GM21515 (cell line): ENCODE results near the gene NFKBIE.
"Not testable (repeated sequence)": the region's sequence is repeated elsewhere in the genome, so short reads cannot be mapped to it uniquely, and the experiment has no call there.

Experiments used
- ATAC-seq: cut with Tn5 transposase; IDR thresholded peaks from one replicate; pipeline ENCODE4 v1.9.1; 2021; ENCODE audit not compliant: unreplicated experiment

Gene NFKBIE

GRCh38 chr6:44265007-44265721, at the start of gene NFKBIE:
Gene NFKBIE (minus strand): TSS chr6:44265551. CDS start chr6:44265346, 205 bp downstream.
- ATAC-seq, result peak; percentile 32

- not testable (repeated sequence) for ATAC-seq
Observed at GRCh38 chr6:44314657-44315056, 49.3 kb upstream of the NFKBIE start.

- peak; percentile 91 for ATAC-seq
Observed at GRCh38 chr6:44312901-44313788, 47.8 kb upstream of the NFKBIE start, which contains the start of gene AARS2. Gene AARS2 (minus strand): TSS chr6:44313347. CDS start chr6:44313323, 24 bp downstream.

GRCh38 chr6:44311767-44312166, 46.4 kb upstream of the NFKBIE start:
- no peak for ATAC-seq

- no peak for ATAC-seq
Observed at GRCh38 chr6:44311304-44311703, 46.0 kb upstream of the NFKBIE start.

- ATAC-seq, result no peak
Observed at GRCh38 chr6:44310241-44310640, 44.9 kb upstream of the NFKBIE start.

- ATAC-seq, result no peak
Observed at GRCh38 chr6:44309631-44310030, 44.3 kb upstream of the NFKBIE start.

- ATAC-seq, result no peak
Observed at GRCh38 chr6:44309092-44309491, 43.7 kb upstream of the NFKBIE start.

- ATAC-seq, result no peak
Observed at GRCh38 chr6:44307217-44307616, 41.9 kb upstream of the NFKBIE start.

GRCh38 chr6:44306710-44307109, 41.4 kb upstream of the NFKBIE start:
- ATAC-seq, result no peak

- no peak for ATAC-seq
Observed at GRCh38 chr6:44305200-44305725, 39.9 kb upstream of the NFKBIE start.

GRCh38 chr6:44304282-44305199, 39.2 kb upstream of the NFKBIE start:
- ATAC-seq, result no peak

- ATAC-seq, result no peak
Observed at GRCh38 chr6:44303842-44304241, 38.5 kb upstream of the NFKBIE start.

- no peak for ATAC-seq
Observed at GRCh38 chr6:44302856-44303255, 37.5 kb upstream of the NFKBIE start.

GRCh38 chr6:44301782-44302564, 36.6 kb upstream of the NFKBIE start:
- no peak for ATAC-seq

GRCh38 chr6:44301106-44301505, 35.8 kb upstream of the NFKBIE start:
- ATAC-seq, result no peak

- ATAC-seq, result no peak
Observed at GRCh38 chr6:44300292-44300823, 35.0 kb upstream of the NFKBIE start.

GRCh38 chr6:44298864-44299263, 33.5 kb upstream of the NFKBIE start:
- no peak for ATAC-seq

GRCh38 chr6:44298055-44298803, 32.9 kb upstream of the NFKBIE start:
- no peak for ATAC-seq
